Natural killer cell treated with Interleukin-12 subunit alpha and Interleukin-12 subunit beta and Interleukin-15 and Interleukin-18, amount 100 ng/mL, for 72 hours (primary cell): ENCODE data around the gene HTRA1. TPM values are rescaled to one million over a fixed set of nuclear protein-coding genes. Genes with fewer than 3 reads are reported as not detected.

Experiments
- ATAC-seq, 2 donors: fragments of 150-1000 bp; cut with Tn5 transposase in 1 of 2; sonication (Bioruptor Pico), chemical (Tn5 transposase) in 1 of 2; 2 replicates each; pipeline ENCODE4 v1.10.0; 2021
- DNase-seq: peaks from one replicate; pipeline ENCODE4 v3.0.0; 2022; ENCODE audit warnings: low spot score
- H3K27ac Mint-ChIP-seq, 2 donors: 1 replicate in 1 of 2; 2 replicates in 1 of 2; pipeline ENCODE4 v1.8.0; 2022; ENCODE audit warnings: mixed read lengths in 2 of 2, mild to moderate bottlenecking in 1 of 2, moderate library complexity in 1 of 2
- H3K27me3 Mint-ChIP-seq, 2 donors: 1 replicate in 1 of 2; 2 replicates in 1 of 2; pipeline ENCODE4 v1.8.0; 2022; ENCODE audit warnings: mixed read lengths in 2 of 2
- H3K36me3 Mint-ChIP-seq: one replicate; pipeline ENCODE4 v1.8.0; 2022; ENCODE audit warnings: mixed read lengths
- H3K4me1 Mint-ChIP-seq, 2 donors: 1 replicate in 1 of 2; 2 replicates in 1 of 2; pipeline ENCODE4 v1.8.0; 2022; ENCODE audit warnings: low read depth in 2 of 2, mixed read lengths in 2 of 2, mild to moderate bottlenecking in 1 of 2
- H3K4me3 Mint-ChIP-seq: one replicate; pipeline ENCODE4 v1.8.0; 2022; ENCODE audit warnings: mixed read lengths
- H3K9me3 Mint-ChIP-seq: 2 replicates; pipeline ENCODE4 v1.8.0; 2022; ENCODE audit warnings: mixed read lengths
- total RNA-seq, 2 donors: library from RNA; stranded (reverse); gene quantifications; one replicate each; pipeline ENCODE4 v1.2.3, GENCODE V29; 2022

The HTRA1 gene
- total RNA-seq, 2 donors from 2014 or later: not detected

GRCh38 chr10:122486406-122487080 is 25.2 kb downstream of the HTRA1 start:
- Mint-ChIP-seq H3K27me3 (peaks cover 11 to 15% of the 10 kb centered on the region in 2 donors), H3K9me3 (no peaks in the 10 kb centered on the region), H3K36me3 (no peaks in the 10 kb centered on the region), H3K4me3 (no peak overlapping the region), H3K4me1 (no peaks in the 10 kb centered on the region), H3K27ac (no peak overlapping the region)
- ATAC-seq: no peak
- no peak for DNase-seq

GRCh38 chr10:122487174-122487765 is 25.9 kb downstream of the HTRA1 start:
- Mint-ChIP-seq H3K27ac (no peak overlapping the region), H3K9me3 (no peaks in the 10 kb centered on the region), H3K36me3 (no peaks in the 10 kb centered on the region), H3K4me1 (no peaks in the 10 kb centered on the region), H3K27me3 (peaks cover 9 to 11% of the 10 kb centered on the region in 2 donors), H3K4me3 (no peak overlapping the region)
- DNase-seq (no peak), ATAC-seq (no peak)

DNA sequence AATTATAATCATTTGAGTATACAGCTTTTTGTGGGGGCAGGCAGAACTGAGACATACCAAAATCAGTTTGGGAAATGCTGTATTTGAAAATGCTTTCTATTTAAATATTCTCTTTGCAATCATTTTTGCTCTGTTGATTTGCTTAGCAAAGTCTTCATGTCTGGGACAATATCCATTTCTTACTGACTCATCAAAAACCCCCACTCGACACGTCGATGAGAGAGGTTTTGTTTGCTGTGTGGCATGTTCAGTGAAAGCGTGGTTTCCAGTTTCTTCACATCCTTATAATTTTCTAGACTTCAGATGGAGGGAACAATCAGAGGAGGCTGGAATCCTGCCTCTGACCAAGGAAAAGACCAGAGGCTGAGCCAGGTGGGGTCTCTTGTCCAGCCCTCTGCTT is 28.9 kb downstream of the HTRA1 start:
- Mint-ChIP-seq H3K36me3 (no peaks in the 10 kb centered on the region), H3K4me1 (no peaks in the 10 kb centered on the region), H3K4me3 (no peak overlapping the region), H3K27ac (no peak overlapping the region), H3K9me3 (no peaks in the 10 kb centered on the region), H3K27me3 (peaks cover 9 to 10% of the 10 kb centered on the region in 2 donors)
- ATAC-seq (no peak), DNase-seq (no peak)

GRCh38 chr10:122490786-122491680 is 29.7 kb downstream of the HTRA1 start:
- no peaks in the 10 kb centered on the region for H3K36me3 Mint-ChIP-seq
- no peak overlapping the region for H3K27ac Mint-ChIP-seq
- no peaks in the 10 kb centered on the region for H3K4me1 Mint-ChIP-seq
- H3K9me3 Mint-ChIP-seq: no peaks in the 10 kb centered on the region
- ATAC-seq: peak; percentile 64 to 89
- H3K27me3 Mint-ChIP-seq: peaks cover 9 to 11% of the 10 kb centered on the region in 2 donors
- DNase-seq: no peak
- no peak overlapping the region for H3K4me3 Mint-ChIP-seq

DNA sequence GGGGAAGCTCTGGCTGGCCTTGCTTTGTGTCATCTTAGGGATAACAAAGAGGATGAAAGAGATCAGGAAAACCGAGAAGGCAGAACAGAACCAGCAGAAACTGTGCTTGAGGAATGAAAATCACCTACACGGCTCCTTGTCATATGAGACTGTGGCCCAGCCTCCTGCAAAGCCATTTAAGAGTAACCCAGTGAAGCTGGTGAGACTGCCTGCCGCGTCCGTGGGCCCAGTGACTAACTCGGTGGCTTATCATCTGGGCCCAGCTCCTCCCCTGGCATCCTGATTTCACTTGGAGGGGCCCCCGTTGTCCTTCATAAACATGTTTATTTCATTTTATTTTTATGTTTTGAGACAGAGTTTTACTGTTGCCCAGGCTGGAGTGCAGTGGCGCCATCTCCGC is 30.7 kb downstream of the HTRA1 start:
- no peak for DNase-seq
- H3K4me1 Mint-ChIP-seq: no peaks in the 10 kb centered on the region
- peaks cover 9 to 11% of the 10 kb centered on the region in 2 donors for H3K27me3 Mint-ChIP-seq
- H3K9me3 Mint-ChIP-seq: no peaks in the 10 kb centered on the region
- H3K36me3 Mint-ChIP-seq: no peaks in the 10 kb centered on the region
- H3K4me3 Mint-ChIP-seq: no peak overlapping the region
- no peak for ATAC-seq
- H3K27ac Mint-ChIP-seq: no peak overlapping the region

GRCh38 chr10:122492999-122493481 is 31.7 kb downstream of the HTRA1 start:
- Mint-ChIP-seq H3K4me1 (no peaks in the 10 kb centered on the region), H3K27me3 (peaks cover 3 to 10% of the 10 kb centered on the region in 2 donors), H3K9me3 (no peaks in the 10 kb centered on the region), H3K4me3 (no peak overlapping the region), H3K27ac (no peak overlapping the region), H3K36me3 (no peaks in the 10 kb centered on the region)
- no peak for ATAC-seq
- DNase-seq: no peak

DNA sequence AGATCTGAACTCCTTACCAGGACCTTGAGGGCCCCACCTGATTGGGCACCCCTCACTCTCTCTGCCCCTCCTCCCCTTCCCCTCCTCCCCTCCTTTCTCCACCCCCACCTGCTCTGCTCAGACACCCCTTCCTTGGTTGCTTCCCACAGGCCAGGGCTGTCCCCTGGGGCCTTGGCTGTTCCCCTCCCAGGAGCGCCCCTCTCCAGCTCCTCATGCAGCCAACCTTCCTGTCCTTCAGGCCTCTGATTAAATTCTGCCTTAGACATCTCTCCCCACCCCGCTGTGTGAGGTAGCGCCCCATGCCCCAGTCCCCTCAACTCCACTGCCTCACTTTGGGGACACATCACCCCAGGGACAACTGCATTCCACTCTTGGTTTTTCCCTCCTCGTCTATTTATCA is 32.4 kb downstream of the HTRA1 start:
- Mint-ChIP-seq H3K36me3 (no peaks in the 10 kb centered on the region), H3K27me3 (peaks cover 10 to 14% of the 10 kb centered on the region in 2 donors), H3K4me1 (no peaks in the 10 kb centered on the region), H3K27ac (no peak overlapping the region), H3K9me3 (no peaks in the 10 kb centered on the region), H3K4me3 (no peak overlapping the region)
- ATAC-seq: no peak
- no peak for DNase-seq

- Mint-ChIP-seq H3K4me3 (no peak overlapping the region), H3K27me3 (peaks cover 14% of the 10 kb centered on the region in 2 donors), H3K36me3 (no peaks in the 10 kb centered on the region), H3K4me1 (no peaks in the 10 kb centered on the region), H3K27ac (no peak overlapping the region), H3K9me3 (no peaks in the 10 kb centered on the region)
- DNase-seq (no peak), ATAC-seq (no peak)
Observed at GRCh38 chr10:122494173-122494820, 32.9 kb downstream of the HTRA1 start.

GRCh38 chr10:122494833-122495232 is 33.5 kb downstream of the HTRA1 start:
- no peaks in the 10 kb centered on the region for H3K4me1 Mint-ChIP-seq
- ATAC-seq (no peak), DNase-seq (no peak)
- peaks cover 14% of the 10 kb centered on the region in 2 donors for H3K27me3 Mint-ChIP-seq
- no peak overlapping the region for H3K4me3 Mint-ChIP-seq
- H3K27ac Mint-ChIP-seq: no peak overlapping the region
- no peaks in the 10 kb centered on the region for H3K9me3 Mint-ChIP-seq
- H3K36me3 Mint-ChIP-seq: no peaks in the 10 kb centered on the region

GRCh38 chr10:122495406-122496340 is 34.3 kb downstream of the HTRA1 start:
- no peak for ATAC-seq
- no peak overlapping the region for H3K27ac Mint-ChIP-seq

DNA sequence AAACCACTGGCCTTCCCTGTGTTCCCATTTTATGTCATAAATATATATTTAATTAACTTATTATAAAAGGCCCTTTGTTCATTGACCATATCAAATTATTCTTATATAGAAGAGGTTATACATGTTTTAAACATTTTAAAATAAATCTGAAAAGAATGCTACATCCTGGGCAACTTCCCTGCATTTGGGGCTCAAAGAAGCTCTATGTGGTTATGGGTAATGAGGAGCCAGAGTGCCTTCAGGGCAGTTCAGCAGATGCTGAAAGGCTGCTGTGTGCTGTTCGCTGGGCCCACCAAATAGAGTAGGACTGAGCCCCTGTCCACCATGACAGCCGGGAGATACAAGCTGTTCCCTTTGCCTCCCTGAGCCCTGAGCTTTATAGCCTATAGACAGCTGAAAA is 35.9 kb downstream of the HTRA1 start:
- Mint-ChIP-seq H3K4me3 (no peak overlapping the region), H3K27ac (no peak overlapping the region), H3K4me1 (no peaks in the 10 kb centered on the region), H3K36me3 (no peaks in the 10 kb centered on the region), H3K9me3 (no peaks in the 10 kb centered on the region), H3K27me3 (peaks cover 13 to 14% of the 10 kb centered on the region in 2 donors)
- DNase-seq (no peak), ATAC-seq (no peak)

More at GRCh38 chr10:122495406-122496340, 34.3 kb downstream of the HTRA1 start:
- Mint-ChIP-seq H3K9me3 (no peaks in the 10 kb centered on the region), H3K4me3 (no peak overlapping the region), H3K27me3 (peaks cover 13 to 14% of the 10 kb centered on the region in 2 donors), H3K4me1 (no peaks in the 10 kb centered on the region), H3K36me3 (no peaks in the 10 kb centered on the region)
- no peak for DNase-seq

DNA sequence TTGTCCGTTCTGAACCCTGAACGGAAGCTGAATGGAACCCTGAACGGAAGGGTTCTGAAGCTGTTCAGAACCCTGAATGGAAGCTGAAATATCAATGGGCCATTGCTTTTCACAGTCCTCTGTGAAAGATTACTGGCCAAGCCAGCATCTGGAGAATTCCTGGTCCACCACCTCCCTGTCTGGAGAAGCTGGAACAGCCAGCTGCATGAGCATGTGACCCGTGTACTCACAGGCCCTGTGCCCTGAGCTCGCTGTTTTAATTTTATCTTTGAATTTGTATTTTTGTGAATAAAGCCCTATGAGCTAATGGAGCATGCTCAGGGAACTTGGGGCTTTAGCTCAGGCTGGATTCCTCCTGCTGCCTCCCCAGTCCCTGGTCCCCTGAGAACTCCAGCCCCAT is 37.2 kb downstream of the HTRA1 start:
- no peaks in the 10 kb centered on the region for H3K36me3 Mint-ChIP-seq
- no peak overlapping the region for H3K27ac Mint-ChIP-seq
- no peaks in the 10 kb centered on the region for H3K9me3 Mint-ChIP-seq
- ATAC-seq (no peak), DNase-seq (no peak)
- H3K4me3 Mint-ChIP-seq: no peak overlapping the region
- no peaks in the 10 kb centered on the region for H3K4me1 Mint-ChIP-seq
- H3K27me3 Mint-ChIP-seq: peaks cover 13 to 14% of the 10 kb centered on the region in 2 donors

DNA sequence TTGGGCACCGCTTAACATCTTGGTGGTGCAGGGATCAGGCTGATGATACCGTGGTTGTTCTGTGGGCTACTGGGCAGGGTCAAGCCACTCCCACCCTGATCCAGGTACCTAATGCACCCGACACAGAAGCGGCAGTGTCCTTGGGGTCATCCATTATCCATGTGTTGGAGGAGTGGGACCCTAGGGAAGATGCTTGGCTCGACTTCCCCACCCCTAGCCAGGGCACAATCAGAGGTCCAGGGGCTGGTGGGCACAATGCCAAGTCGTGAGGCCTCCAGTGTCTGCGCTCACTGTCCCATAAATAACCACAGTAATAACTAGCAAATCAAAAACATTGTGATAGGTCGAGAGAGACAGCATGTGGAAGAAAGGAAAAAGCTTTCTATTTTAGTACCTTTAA is 37.7 kb downstream of the HTRA1 start:
- H3K36me3 Mint-ChIP-seq: no peaks in the 10 kb centered on the region
- no peak overlapping the region for H3K4me3 Mint-ChIP-seq
- H3K27ac Mint-ChIP-seq: no peak overlapping the region
- peaks cover 13 to 14% of the 10 kb centered on the region in 2 donors for H3K27me3 Mint-ChIP-seq
- no peaks in the 10 kb centered on the region for H3K4me1 Mint-ChIP-seq
- ATAC-seq (no peak), DNase-seq (no peak)
- H3K9me3 Mint-ChIP-seq: no peaks in the 10 kb centered on the region
